Activated CD4-positive, alpha-beta memory T cell treated with anti-CD3 and anti-CD28 coated beads, Interleukin-2, amount 10 ng/mL, durations not matched to agents 7 days and 5 days (primary cell): ENCODE data around the gene CEBPA. TPM values are rescaled to one million over a fixed set of nuclear protein-coding genes. Genes with fewer than 3 reads are reported as not detected.
A peak's percentile ranks its signal among the peaks of the same experiment; 100 is the strongest.

Source experiments
- CTCF ChIA-PET: fragments of 350-600 bp; sonication (Branson Sonifier 250); formaldehyde crosslinking; loops from one replicate; lab custom pipeline; 2021; ENCODE audit warnings: antibody characterized with exemption, inconsistent platforms; lab: Charles Lee
- POLR2A ChIA-PET: fragments of 350-600 bp; sonication (Branson Sonifier 250); formaldehyde crosslinking; loops from one replicate; lab custom pipeline; 2021; ENCODE audit warnings: antibody characterized with exemption; lab: Charles Lee
- DNase-seq: peaks from one replicate; pipeline ENCODE4 v3.0.0-alpha.2; 2020
- H3K27ac Mint-ChIP-seq: one replicate; pipeline ENCODE4 v1.8.0; 2021; ENCODE audit warnings: mild to moderate bottlenecking, mixed read lengths
- H3K27me3 Mint-ChIP-seq: one replicate; pipeline ENCODE4 v1.8.0; 2021; ENCODE audit warnings: mixed read lengths
- H3K36me3 Mint-ChIP-seq: one replicate; pipeline ENCODE4 v1.8.0; 2021; ENCODE audit warnings: low read depth, mixed read lengths
- H3K4me1 Mint-ChIP-seq: one replicate; pipeline ENCODE4 v1.8.0; 2021; ENCODE audit warnings: mixed read lengths
- H3K4me3 Mint-ChIP-seq: one replicate; pipeline ENCODE4 v1.8.0; 2021; ENCODE audit warnings: mild to moderate bottlenecking, mixed read lengths
- H3K9me3 Mint-ChIP-seq: one replicate; pipeline ENCODE4 v1.8.0; 2021; ENCODE audit warnings: mixed read lengths
- total RNA-seq, 2 experiments: library from RNA; stranded (reverse); gene quantifications; one replicate each; pipeline ENCODE4 v1.2.3, GENCODE V29; 2021

CEBPA gene
- total RNA-seq, 2 experiments from 2014 or later, result 0.18 to 0.20 TPM

DNA sequence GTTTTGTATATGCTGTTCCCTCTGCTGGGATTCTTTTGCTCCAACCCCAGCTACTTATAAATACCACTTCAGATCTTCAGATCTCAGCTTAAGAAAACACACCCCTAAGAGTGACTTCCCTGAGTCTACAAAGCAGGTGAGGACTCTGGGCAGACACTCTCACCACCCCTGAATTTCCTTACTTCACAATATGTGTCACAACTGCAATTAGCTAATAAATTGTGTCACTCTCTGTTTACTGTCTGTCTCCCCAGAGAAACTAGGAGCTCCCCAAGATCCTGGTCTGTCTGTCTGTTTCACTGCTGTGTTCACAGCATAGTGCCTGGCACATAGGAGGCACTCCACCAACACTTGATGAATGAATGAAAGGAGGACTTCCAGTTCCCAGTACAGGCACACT, 14.4 kb downstream of the CEBPA start:
- peaks cover 11% of the 10 kb centered on the region for H3K36me3 Mint-ChIP-seq
- no peak for DNase-seq
- ChIA-PET POLR2A (interaction anchor here (0.9 kb wide), 1 partner anchor 51 kb away, joined by 3 read pairs; no protein-coding TSS in a partner anchor), CTCF (interaction anchor here (1.3 kb wide), 1 partner anchor 42 kb away, joined by 3 read pairs; no protein-coding TSS in a partner anchor)
- H3K4me1 Mint-ChIP-seq, result peaks cover 25% of the 10 kb centered on the region
- H3K27me3 Mint-ChIP-seq, result peaks cover 14% of the 10 kb centered on the region
- peaks cover 17% of the 10 kb centered on the region for H3K9me3 Mint-ChIP-seq
- H3K4me3 Mint-ChIP-seq, result no peak overlapping the region
- H3K27ac Mint-ChIP-seq, result peak overlapping the region; percentile 10

DNA sequence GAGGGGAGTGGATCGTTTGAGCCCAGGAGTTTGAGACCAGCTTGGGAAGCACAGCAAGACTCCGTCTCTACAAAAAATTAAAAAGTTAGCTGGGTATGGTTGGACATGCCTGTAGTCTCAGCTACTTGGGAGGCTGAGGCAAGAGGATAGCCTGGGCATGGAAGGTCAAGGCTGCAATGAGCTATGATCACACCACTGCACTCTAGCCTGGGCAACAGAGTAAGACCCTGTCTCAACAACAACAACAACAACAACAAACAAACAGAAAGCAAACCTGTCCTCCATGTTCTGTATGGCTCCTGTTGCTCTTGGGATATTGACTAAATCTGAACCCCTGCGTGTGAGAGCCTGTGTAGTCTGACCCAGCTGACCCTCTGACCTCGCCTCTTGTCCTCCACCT, 14.9 kb downstream of the CEBPA start:
- H3K27ac Mint-ChIP-seq, result peak overlapping the region; percentile 45
- H3K4me3 Mint-ChIP-seq, result no peak overlapping the region
- peaks cover 25% of the 10 kb centered on the region for H3K4me1 Mint-ChIP-seq
- DNase-seq, result no peak
- ChIA-PET CTCF (interaction anchor here (1.3 kb wide), 1 partner anchor 42 kb away, joined by 3 read pairs; no protein-coding TSS in a partner anchor), POLR2A (interaction anchor here (0.9 kb wide), 1 partner anchor 51 kb away, joined by 3 read pairs; no protein-coding TSS in a partner anchor)
- peaks cover 11% of the 10 kb centered on the region for H3K36me3 Mint-ChIP-seq
- H3K27me3 Mint-ChIP-seq, result peaks cover 14% of the 10 kb centered on the region
- H3K9me3 Mint-ChIP-seq, result peaks cover 17% of the 10 kb centered on the region

DNA sequence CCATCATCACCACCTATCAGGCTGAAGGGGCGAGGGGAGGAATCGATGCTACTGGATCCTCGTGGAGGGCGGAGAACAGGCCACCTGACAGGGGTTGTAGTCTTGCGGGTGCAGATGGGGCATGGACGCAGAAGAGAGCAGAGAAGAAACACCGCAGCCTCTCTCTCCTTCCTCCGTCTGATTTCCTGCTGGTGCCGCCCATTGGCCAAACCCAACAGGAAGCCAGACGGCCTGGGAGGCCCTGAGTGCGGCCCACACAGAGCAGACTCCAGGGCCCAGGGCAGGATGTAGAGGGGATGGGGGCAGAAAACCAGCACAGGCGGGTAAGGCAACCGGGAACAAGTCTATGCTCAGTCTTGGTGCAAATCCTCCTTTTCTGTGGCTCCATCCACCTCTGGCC, 15.4 kb downstream of the CEBPA start:
- peaks cover 17% of the 10 kb centered on the region for H3K9me3 Mint-ChIP-seq
- CTCF ChIA-PET, result interaction anchor here (1.3 kb wide), 1 partner anchor 41 kb away, joined by 3 read pairs; no protein-coding TSS in a partner anchor
- peak; percentile 67 for DNase-seq
- peaks cover 14% of the 10 kb centered on the region for H3K27me3 Mint-ChIP-seq
- H3K4me1 Mint-ChIP-seq, result peaks cover 25% of the 10 kb centered on the region
- H3K4me3 Mint-ChIP-seq, result no peak overlapping the region
- H3K27ac Mint-ChIP-seq, result peak overlapping the region; percentile 45
- POLR2A ChIA-PET, result interaction anchor here (0.9 kb wide), 1 partner anchor 50 kb away, joined by 3 read pairs; no protein-coding TSS in a partner anchor
- H3K36me3 Mint-ChIP-seq, result peaks cover 11% of the 10 kb centered on the region

DNA sequence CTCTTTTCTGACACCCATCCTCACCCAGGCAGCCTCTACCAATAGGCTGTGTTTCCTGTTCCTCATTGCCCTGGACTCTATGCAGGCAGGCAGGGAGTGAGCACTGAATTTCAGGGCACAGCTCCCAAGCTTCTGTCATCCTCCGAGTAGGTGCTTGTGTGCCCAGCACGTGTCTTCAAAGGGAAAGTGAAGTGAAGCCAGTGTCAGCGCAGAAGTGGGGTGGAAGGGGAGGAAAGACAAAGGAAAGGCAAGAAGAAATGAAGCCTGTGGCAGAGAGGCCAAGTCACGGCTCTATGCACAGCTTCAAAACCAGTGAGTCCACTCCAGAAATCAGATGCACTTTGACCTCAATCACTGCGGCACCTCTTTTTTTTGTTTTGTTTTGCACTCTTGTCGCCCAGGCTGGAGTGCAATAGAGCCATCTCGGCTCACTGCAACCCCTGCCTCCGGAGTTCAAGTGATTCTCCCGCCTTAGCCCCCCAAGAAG, 16.9 kb downstream of the CEBPA start:
- Mint-ChIP-seq H3K27ac (no peak overlapping the region), H3K27me3 (peaks cover 14% of the 10 kb centered on the region), H3K4me1 (peaks cover 32% of the 10 kb centered on the region), H3K36me3 (peaks cover 11% of the 10 kb centered on the region), H3K4me3 (no peak overlapping the region), H3K9me3 (peaks cover 17% of the 10 kb centered on the region)
- ChIA-PET CTCF (no interaction called here), POLR2A (no interaction called here)
- DNase-seq, result no peak

DNA sequence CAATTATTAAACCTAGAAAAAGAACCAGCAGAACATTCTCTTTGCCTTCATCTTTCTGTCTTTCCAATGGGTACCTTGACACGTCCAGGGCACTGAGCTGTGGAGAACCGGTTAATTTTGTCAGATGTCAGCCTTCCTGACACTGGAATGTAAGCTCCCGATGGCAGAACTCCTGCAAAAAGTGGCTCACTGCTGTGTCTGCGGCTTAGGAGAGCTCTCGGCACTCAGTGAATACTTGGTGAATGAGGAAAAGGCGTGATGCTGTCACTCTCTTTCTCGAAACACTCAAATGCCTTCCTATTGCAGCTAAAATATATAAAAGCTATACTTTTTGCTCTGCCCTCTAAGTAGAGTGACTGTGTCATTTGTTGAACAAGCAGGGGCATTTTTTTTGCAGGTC, 17.6 kb downstream of the CEBPA start:
- Mint-ChIP-seq H3K4me1 (peaks cover 40% of the 10 kb centered on the region), H3K4me3 (no peak overlapping the region), H3K27ac (no peak overlapping the region), H3K9me3 (peaks cover 17% of the 10 kb centered on the region), H3K36me3 (peaks cover 11% of the 10 kb centered on the region), H3K27me3 (peaks cover 17% of the 10 kb centered on the region)
- POLR2A ChIA-PET, result interaction anchor here (0.7 to 1.0 kb wide), 2 partner anchors 13 to 18 kb away, joined by 3 read pairs; no protein-coding TSS in a partner anchor
- DNase-seq, result no peak
- CTCF ChIA-PET, result no interaction called here

DNA sequence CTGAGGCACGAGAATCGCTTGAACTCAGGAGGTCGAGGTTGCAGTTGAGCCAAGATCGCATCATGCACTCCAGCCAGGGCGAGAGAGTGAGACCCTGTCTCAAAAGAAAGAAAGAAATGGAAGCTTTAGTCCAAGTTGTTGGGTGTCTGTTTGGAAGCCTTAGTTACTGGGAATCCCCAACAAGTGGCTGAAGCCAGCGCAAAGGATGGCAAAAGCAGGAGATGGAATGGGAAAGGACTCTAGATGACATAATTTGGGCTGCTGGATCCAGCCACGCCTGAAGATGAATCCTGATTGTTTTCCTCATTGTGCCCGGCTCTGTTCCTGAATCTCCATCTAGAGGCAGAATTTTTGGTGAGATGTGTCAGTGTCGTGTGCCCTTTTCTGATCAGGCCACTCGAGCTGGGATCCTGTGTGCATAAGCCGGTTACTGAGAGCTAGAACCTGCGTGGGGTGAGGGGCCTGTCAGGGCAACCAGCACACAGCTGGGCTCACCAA, 18.1 kb downstream of the CEBPA start:
- H3K27ac Mint-ChIP-seq, result no peak overlapping the region
- ChIA-PET POLR2A (interaction anchor here (0.7 to 1.0 kb wide), 2 partner anchors 12 to 19 kb away, joined by 3 read pairs; no protein-coding TSS in a partner anchor), CTCF (no interaction called here)
- no peak for DNase-seq
- peaks cover 14% of the 10 kb centered on the region for H3K9me3 Mint-ChIP-seq
- H3K36me3 Mint-ChIP-seq, result peaks cover 11% of the 10 kb centered on the region
- H3K27me3 Mint-ChIP-seq, result peaks cover 17% of the 10 kb centered on the region
- no peak overlapping the region for H3K4me3 Mint-ChIP-seq
- peaks cover 40% of the 10 kb centered on the region for H3K4me1 Mint-ChIP-seq

DNA sequence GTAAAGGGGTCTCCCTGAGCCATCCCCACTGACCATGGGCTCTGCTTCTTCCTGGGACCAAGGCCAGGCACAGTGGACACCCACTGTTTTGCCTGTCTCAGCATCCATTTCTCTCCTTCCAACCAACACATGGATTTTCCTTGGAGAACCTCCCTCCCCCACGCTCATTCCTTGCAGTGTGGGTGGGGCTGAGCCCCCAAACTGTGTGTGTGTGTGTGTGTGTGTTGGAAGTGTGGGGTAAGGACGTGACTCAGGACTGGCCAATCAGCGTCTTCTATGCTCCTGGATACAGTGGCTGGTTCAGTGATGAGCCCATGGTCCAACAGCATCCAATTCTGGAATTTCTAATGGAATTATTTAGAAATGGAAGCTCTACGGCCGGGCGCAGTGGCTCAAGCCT, 18.7 kb downstream of the CEBPA start:
- peaks cover 13% of the 10 kb centered on the region for H3K27me3 Mint-ChIP-seq
- no peak overlapping the region for H3K27ac Mint-ChIP-seq
- H3K4me1 Mint-ChIP-seq, result peaks cover 40% of the 10 kb centered on the region
- no peak overlapping the region for H3K4me3 Mint-ChIP-seq
- POLR2A ChIA-PET, result interaction anchor here (1.0 kb wide), 1 partner anchor 20 kb away, joined by 3 read pairs; no protein-coding TSS in a partner anchor
- CTCF ChIA-PET, result no interaction called here
- peaks cover 8% of the 10 kb centered on the region for H3K36me3 Mint-ChIP-seq
- peaks cover 9% of the 10 kb centered on the region for H3K9me3 Mint-ChIP-seq
- no peak for DNase-seq

DNA sequence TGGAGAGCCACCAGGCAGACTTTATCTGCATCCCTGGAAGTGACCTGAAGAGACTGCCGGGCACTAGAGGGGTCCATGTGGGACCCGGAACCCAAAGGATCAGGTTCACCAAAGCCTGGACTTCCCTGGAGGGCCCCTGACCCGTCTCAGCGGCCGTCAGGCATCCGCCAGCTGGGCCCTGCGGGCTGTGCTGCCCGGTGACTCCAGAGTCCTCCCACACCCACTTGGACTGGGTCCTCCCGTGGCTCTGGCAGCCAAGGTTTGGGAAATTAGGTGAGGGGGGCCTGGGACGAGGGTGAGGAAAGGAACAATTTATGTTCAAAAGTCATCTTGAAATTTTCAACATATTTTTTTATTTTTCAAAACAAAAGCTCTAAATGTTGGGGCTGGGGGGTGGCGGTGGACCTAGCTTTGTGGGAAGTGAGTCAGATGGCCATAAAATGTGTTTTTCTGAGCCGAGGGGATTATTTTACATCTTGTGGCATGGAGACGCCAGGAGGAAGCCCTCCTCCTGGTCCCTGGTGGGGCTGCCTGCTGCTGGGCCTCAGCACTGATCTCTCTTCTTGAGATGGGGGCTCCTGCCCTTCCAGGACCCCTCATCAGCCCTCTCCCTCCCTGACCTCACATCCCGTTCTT, 20.2 kb downstream of the CEBPA start:
- CTCF ChIA-PET, result no interaction called here
- H3K9me3 Mint-ChIP-seq, result no peaks in the 10 kb centered on the region
- peaks cover 30% of the 10 kb centered on the region for H3K4me1 Mint-ChIP-seq
- DNase-seq, result no peak
- H3K27ac Mint-ChIP-seq, result no peak overlapping the region
- POLR2A ChIA-PET, result interaction anchor here (1.9 kb wide), 1 partner anchor 91 kb away, joined by 8 read pairs; the partner anchor contains the start of gene CEBPG
- no peak overlapping the region for H3K4me3 Mint-ChIP-seq
- H3K27me3 Mint-ChIP-seq, result peaks cover 8% of the 10 kb centered on the region
- no peaks in the 10 kb centered on the region for H3K36me3 Mint-ChIP-seq

DNA sequence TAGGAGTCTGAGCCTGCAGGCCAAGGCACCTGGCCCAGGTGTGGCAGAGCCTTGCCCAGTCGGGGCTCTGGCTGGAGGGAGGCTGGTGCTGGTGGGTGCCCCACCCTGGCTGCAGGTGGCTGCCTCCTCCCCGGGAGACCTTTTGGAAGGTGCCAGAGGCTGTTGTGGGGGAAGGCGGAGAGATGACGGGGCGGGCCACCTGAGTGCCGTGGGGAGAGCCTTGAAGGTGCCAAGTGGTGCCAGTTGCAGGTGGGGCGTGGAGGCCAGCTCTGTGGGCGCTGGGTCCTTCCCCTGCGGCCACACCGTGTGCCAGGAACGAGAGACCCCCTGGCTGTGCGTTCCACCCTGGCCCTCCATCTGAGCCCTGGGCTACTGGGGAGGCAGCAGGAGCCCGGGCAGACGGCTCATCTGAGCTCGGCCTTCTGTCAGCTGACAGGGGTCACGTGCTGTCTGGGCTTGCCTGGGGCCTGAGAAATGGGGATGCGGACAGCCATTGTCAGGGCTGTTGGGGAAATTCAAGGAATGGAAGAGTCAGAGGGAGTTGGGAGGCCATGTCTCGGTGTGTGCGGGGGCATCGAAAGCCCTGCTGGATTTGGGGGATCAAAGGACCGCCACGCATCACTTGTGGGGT, 20.9 kb downstream of the CEBPA start:
- Mint-ChIP-seq H3K27ac (no peak overlapping the region), H3K36me3 (no peaks in the 10 kb centered on the region), H3K27me3 (peaks cover 8% of the 10 kb centered on the region), H3K4me3 (no peak overlapping the region), H3K4me1 (peaks cover 23% of the 10 kb centered on the region), H3K9me3 (no peaks in the 10 kb centered on the region)
- ChIA-PET CTCF (no interaction called here), POLR2A (interaction anchor here (1.0 to 1.9 kb wide), 3 partner anchors 46 to 515 kb away, joined by 4 to 8 read pairs (median 4); partner anchors contain the start of gene CEBPG)
- DNase-seq, result no peak

DNA sequence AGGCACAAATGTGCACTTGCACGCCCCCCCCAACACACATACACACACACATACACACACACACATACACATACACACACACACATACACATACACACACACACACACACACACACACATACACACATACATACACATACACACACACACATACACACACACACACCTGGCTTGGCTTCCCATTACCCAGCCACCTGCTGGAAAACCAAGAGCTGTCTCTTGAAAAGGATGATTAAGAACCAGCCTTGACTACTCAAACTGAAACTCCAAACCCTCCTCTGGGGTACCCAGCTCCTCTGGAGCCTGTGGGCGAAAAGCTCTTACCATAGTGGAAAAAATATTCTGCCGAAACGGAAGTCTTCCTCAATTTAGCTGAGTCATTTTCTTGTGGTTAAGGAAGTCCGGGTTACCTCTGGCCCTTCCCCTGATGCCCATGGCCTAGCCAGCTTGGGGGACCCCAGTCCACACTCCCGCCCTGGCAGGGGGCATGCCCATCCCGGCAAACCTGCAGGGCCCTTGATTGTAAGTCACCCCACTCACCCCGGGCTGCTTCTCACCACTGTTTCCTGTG, 21.9 kb downstream of the CEBPA start:
- POLR2A ChIA-PET, result interaction anchor here (1.0 to 1.9 kb wide), 4 partner anchors 23 to 516 kb away, joined by 3 to 8 read pairs (median 4); partner anchors contain the start of gene CEBPG

DNA sequence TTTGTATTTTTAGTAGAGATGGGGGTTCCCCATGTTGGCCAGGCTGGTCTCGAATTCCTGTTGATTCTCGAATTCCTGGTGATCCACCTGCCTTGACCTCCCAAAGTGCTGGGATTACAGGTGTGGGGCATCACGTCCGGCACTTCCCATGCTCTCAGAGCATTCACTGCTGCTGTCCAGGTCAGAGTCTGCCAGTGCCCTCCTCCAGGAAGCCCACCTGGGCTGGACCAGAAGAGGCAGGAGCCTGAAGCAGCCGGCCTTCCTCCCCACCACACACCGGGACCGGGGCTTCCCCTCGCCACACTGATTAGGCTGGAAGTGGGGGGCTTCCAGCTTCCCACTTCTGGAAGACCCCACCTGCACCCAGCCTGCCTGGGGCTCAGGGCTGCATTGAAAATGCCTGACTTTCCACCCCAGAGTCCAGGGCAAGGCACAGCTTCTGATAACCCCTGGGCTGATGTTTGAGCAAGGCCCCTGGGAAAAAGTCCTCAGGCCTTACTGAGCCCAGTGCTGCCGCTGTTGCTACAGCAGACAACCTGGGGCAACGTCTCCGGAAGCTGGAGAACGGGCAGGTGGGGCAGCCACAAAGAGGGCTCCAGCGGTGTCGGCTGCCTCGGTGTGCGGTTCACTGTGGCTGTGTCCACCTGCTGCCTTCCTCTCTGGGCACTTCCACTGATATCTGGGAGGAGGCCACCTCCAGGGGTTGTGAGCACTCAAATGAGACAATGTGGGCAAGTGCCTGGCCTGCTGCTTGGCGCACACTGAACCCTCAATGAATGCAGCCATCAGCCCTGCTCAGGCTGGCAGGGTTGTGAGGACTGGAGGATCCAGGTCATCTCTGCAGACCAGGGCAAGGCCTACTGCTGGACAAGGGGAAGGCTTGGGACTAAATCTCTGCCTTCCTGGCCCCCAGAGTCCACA, 22.6 kb downstream of the CEBPA start:
- Mint-ChIP-seq H3K27me3 (peaks cover 3% of the 10 kb centered on the region), H3K36me3 (no peaks in the 10 kb centered on the region), H3K4me1 (peaks cover 14% of the 10 kb centered on the region), H3K4me3 (no peak overlapping the region), H3K9me3 (no peaks in the 10 kb centered on the region), H3K27ac (peak overlapping the region; percentile 67)
- ChIA-PET CTCF (interaction anchor here (1.2 kb wide), 1 partner anchor 44 kb away, joined by 6 read pairs; no protein-coding TSS in a partner anchor), POLR2A (interaction anchor here (1.0 to 1.9 kb wide), 4 partner anchors 24 to 516 kb away, joined by 3 to 8 read pairs (median 4); partner anchors contain the start of gene CEBPG)
- no peak for DNase-seq

More for the DNA sequence above, 21.9 kb downstream of the CEBPA start:
- peak; percentile 59 for DNase-seq
- Mint-ChIP-seq H3K4me1 (peaks cover 17% of the 10 kb centered on the region), H3K36me3 (no peaks in the 10 kb centered on the region), H3K27me3 (peaks cover 6% of the 10 kb centered on the region), H3K4me3 (peak overlapping the region; percentile 44), H3K9me3 (no peaks in the 10 kb centered on the region), H3K27ac (peak overlapping the region; percentile 67)
- CTCF ChIA-PET, result interaction anchor here (0.8 to 1.2 kb wide), 2 partner anchors 44 to 176 kb away, joined by 3 to 6 read pairs; no protein-coding TSS in a partner anchor
